ENCODE measurements around the gene GPX7.

The GPX7 gene

GRCh38 chr1:52631759-52632331, 29.7 kb downstream of the GPX7 start:
- DNase-seq = no peak

GRCh38 chr1:52632732-52633290, 30.6 kb downstream of the GPX7 start, which contains the start of gene SHISAL2A:
Gene SHISAL2A, plus strand, starts transcription at chr1:52633168. Its CDS starts 326 bp downstream, at chr1:52633494.
- DNase-seq = no peak

GRCh38 chr1:52633291-52633754, 31.2 kb downstream of the GPX7 start:
- no peak for DNase-seq

GRCh38 chr1:52634111-52634510, 31.9 kb downstream of the GPX7 start:
- no peak for DNase-seq

- no peak for DNase-seq
These were observed 33.3 kb downstream of the GPX7 start for GRCh38 chr1:52635321-52636089.

GRCh38 chr1:52636721-52637695, 34.8 kb downstream of the GPX7 start:
- no peak for DNase-seq

- DNase-seq = no peak
These were observed 35.8 kb downstream of the GPX7 start for GRCh38 chr1:52637946-52638345.

- DNase-seq = no peak
These were observed 38.5 kb downstream of the GPX7 start for GRCh38 chr1:52640697-52641096.

- no peak for DNase-seq
These were observed 39.1 kb downstream of the GPX7 start for GRCh38 chr1:52641307-52641706.

- no peak for DNase-seq
These were observed 43.1 kb downstream of the GPX7 start for GRCh38 chr1:52645261-52645660.

GRCh38 chr1:52651904-52652303, 49.7 kb downstream of the GPX7 start:
- DNase-seq = no peak

- DNase-seq = no peak
These were observed 51.2 kb downstream of the GPX7 start for GRCh38 chr1:52653207-52653849.

- DNase-seq = no peak
These were observed 51.9 kb downstream of the GPX7 start for GRCh38 chr1:52654063-52654462.

- DNase-seq = no peak
These were observed 55.5 kb downstream of the GPX7 start for GRCh38 chr1:52657702-52658101.
